Measurements from ENCODE around the gene PYDC1.
"Not testable (repeated sequence)": the region's sequence is repeated elsewhere in the genome, so short reads cannot be mapped to it uniquely, and the experiment has no call there.

PYDC1 gene

GRCh38 chr16:31195861-31196260, 21.1 kb downstream of the PYDC1 start:
- not testable (repeated sequence) for DNase-seq

DNA sequence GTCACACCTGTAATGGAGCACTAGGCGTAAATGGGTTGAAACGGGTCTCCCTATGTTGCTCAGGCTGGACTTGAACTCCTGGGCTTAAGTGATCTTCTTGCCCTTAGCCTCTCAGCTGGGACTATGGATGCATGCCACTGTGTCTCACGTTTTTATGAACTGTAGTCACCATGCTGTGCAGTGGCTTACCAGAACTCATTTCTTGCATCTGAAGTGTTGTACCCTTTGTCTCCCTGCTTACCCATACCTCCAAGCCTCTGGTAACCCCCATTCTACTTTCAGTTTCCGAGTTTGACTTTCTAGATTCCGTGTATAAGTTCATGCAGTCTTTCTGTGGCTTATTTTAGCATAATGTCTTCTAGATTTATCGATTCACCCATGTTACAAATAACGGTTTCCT, 22.0 kb downstream of the PYDC1 start:
- no peak for DNase-seq

GRCh38 chr16:31193874-31194273, 23.1 kb downstream of the PYDC1 start:
- DNase-seq, result no peak

DNA sequence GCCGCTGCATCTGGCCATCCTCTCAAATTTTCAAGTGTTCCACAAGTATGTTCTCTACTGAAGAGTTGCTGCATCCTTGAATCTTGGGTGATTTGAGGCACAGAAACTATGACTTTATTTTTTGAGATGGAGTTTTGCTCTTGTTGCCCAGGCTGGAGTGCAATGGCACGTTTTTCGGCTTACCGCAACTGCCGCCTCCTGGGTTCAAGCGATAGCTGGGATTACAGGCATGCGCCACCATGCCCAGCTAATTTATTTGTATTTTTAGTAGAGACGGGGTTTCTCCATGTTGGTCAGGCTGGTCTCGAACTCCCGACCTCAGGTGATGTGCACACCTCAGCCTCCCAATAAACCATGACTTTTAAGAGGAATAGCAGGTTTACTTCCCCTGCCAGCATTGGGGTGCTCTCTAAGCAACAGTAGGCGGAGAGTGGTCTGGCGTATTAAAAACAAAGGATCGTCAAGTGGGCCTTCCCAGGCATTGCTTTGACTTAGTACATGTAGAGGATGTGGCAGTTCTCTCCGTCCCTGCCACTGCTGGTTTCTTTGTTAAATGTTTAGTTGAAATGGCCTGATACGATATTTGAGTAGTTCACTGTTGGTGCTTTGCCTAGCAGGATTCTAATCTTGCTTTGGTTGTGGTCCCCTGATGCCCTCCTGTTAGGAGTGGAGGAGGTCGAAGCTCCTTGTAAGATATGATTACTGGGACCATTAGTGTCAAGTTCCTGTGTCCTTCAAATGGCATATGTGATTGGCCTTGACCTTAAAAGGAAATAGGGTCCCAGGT, 23.9 kb downstream of the PYDC1 start:
- no peak for DNase-seq

DNA sequence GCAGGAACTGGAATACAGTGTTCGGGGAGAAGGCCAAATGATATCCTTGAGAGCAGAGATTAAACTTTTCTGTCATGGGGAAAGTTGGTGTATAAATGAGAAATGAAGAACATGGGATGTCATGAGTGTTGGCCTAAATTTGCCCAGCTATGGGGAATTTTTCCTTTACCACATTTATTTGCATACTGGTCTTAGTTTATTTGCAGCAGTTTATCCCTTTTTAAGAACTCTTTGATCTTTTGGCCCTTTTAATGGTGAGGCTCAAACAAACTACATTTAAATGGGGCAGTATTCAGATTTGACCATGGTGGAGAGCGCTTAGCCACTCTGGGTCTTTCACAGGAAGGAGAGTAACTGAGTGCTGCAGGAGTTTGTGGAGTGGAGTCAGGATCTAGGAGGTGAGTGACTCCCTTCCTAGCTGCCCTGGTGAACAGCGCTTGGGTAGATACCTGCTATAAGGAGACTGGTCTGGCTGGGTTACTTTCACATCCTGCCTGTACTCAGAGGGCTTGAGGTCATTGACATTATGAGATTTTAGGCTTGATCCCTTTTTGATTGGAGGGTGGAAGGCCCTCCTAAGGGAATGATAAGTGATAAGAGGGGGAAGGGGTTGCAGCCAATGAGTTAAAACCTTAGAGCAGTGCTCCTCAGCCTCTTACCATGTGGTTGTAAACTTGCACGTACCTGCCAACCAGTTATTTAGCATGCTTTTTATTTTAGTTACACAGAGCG, 25.1 kb downstream of the PYDC1 start:
- no peak for DNase-seq

DNA sequence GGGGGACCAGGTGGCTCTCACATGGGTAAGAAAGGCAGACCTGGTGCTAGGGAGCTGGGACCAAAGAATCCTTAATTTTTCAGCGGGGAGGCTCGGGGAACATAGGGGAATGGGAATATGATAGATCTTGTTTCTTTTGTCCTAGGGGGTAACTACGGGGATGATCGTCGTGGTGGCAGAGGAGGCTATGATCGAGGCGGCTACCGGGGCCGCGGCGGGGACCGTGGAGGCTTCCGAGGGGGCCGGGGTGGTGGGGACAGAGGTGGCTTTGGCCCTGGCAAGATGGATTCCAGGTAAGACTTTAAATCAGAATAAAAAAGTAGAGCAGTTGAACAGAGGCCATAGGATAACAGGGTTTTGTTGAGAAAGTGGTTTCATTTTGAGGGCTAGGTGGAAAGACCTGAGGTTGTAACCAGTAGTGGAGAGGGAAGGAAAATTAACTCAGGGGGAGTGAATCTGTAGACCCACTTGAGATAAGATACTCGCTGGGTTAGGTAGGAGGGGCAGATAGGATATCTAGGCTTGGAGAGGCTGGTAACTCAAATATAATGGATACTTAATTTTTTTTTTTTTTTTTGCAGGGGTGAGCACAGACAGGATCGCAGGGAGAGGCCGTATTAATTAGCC, 26.0 kb downstream of the PYDC1 start:
- DNase-seq, result no peak

GRCh38 chr16:31190061-31190460, 26.9 kb downstream of the PYDC1 start:
- no peak for DNase-seq

GRCh38 chr16:31189412-31189778, 27.5 kb downstream of the PYDC1 start:
- no peak for DNase-seq

DNA sequence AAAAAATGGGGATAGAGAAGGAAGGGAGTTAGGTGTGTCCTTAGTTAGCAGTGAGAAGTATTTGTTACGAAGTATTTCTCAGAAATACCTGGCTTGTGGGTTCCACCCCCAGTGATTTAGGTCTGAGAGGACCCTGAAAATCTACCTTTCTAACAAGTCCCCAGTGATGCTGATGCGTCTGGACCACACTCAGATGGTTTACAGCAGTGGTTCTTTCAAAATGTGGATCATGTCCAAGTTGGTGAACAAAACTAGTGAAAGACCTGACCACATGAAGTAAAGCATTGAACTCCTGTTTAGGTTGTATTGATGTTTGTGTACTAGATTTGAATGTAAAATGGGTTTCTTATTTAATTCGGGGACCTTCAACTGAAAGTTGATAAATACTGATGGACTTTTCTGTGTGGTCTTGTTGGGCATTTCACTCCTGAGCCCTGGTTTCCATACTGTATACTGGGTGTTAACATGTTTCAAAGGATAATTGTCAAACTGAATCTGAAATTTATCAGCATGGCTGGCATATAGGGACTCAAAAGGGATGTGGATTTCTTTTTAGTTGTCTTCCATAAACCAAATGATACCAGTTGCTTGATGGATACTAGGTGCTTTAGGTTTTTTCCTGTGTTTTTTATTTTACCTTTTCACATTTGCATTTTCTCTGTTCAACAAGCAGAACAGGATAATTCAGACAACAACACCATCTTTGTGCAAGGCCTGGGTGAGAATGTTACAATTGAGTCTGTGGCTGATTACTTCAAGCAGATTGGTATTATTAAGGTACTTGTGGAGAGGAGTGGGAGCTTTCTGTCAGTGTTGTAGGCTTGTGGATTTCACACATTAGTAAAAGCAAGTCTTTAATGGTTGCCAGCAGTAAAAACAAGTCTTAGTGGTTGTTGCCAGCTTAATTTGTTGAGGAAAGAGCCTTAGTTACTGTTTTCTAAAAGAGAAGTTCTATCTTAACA, 28.2 kb downstream of the PYDC1 start:
- DNase-seq, result no peak

GRCh38 chr16:31187808-31188189, 29.1 kb downstream of the PYDC1 start:
- DNase-seq, result no peak

GRCh38 chr16:31186930-31187807, 29.8 kb downstream of the PYDC1 start:
- no peak for DNase-seq

GRCh38 chr16:31186176-31186575, 30.8 kb downstream of the PYDC1 start:
- DNase-seq, result no peak

DNA sequence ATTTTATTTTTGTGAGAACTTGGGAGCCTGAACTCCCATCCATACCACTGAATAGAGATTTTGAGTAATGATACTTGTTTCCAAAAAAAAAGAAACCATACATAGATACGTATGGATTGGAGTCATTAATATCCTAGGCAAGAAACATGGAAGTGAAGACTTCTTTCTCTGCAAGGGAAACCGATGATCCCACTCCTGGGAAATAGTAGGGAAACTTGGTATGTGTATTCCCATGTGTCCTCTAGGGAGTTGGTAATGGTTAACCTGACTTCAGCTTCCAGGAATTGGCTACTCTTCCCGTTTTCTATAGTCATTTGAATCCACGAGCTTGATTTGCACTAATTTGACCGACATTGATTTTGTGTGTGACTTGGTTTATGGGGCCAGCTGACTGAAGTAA, 31.6 kb downstream of the PYDC1 start:
- no peak for DNase-seq

- DNase-seq, result no peak
Observed at GRCh38 chr16:31184888-31185287, 32.0 kb downstream of the PYDC1 start.

DNA sequence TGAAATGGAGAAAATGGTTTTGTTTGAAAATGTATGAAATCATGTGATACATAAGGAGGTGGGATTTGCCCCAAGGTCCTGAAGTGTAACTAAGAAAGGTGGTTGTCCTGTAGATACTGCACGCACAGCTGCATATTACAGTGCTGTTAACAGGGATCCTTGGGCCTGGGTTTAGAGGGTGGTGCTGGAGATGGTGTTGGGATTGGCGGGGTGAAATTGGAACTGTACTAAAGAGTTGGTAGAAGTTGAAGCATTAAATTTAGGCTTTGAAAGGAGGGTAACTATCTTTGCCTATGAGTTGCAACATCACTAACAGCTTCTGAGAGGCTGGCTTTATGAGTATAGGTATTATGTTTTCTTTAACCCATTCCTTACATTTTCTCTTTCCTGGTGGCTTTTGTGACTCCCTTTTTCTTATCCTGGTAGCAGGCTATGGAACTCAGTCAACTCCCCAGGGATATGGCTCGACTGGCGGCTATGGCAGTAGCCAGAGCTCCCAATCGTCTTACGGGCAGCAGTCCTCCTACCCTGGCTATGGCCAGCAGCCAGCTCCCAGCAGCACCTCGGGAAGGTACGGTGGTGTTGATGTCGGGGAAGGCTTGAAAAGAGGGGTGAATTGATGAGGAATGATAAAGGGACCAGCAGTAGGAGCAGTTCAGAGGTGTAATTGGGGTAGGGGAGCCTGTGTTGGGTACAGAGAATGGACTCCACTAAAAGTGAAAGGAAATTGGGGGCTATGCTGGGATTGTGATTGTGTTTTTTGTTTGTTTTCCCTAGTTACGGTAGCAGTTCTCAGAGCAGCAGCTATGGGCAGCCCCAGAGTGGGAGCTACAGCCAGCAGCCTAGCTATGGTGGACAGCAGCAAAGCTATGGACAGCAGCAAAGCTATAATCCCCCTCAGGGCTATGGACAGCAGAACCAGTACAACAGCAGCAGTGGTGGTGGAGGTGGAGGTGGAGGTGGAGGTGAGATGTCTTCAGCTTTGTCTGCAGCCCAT, 33.2 kb downstream of the PYDC1 start:
- no peak for DNase-seq

DNA sequence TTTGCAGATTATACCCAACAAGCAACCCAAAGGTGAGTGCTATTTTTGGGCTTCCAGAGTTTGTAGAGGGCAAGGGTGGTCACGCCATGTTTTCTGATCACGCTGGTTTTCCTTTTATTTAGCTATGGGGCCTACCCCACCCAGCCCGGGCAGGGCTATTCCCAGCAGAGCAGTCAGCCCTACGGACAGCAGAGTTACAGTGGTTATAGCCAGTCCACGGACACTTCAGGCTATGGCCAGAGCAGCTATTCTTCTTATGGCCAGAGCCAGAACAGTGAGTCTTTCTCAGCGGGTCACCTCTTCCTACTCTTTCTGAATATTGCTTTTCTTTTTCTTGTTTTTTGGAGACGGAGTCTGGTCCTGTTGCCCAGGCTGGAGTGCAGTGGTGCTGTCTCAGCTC, 34.5 kb downstream of the PYDC1 start:
- no peak for DNase-seq

GRCh38 chr16:31181102-31181830, 35.7 kb downstream of the PYDC1 start:
- no peak for DNase-seq

DNA sequence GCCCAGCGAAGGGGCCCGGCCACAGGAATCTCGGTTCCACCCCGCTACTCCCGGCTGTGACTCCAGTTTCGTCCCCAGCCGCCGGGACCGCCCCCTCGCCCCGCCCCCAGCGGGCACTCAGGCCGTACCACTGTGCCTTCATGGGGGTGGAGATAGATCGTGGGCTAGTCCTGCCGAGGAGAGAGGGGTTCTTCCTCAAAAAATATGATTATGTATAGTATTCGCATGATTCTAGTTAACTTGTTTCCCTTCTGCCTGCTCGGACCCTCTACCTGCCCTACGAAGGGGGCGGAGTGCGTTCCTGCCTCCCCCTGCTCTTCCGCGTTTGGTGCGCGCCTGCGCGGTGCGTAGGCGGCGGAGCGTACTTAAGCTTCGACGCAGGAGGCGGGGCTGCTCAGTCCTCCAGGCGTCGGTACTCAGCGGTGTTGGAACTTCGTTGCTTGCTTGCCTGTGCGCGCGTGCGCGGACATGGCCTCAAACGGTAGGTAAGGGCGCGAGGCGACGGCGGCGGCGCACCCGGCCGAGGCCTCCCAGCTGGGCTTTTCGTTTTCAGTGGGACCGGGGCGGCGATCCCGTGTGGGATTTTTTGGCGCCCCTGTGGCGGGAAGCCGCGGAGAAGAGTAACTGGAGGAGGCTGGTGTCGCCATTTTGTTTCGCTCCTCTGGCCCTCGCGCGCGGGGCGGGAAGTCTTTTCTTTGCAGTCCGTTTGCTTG, 37.0 kb downstream of the PYDC1 start, which contains the start of gene FUS:
TSS of gene FUS (plus strand) at position 393 of the 713 bp plus-strand sequence. CDS start at position 469, 76 bp downstream.
- DNase-seq, result peak; percentile 91 to 100

DNA sequence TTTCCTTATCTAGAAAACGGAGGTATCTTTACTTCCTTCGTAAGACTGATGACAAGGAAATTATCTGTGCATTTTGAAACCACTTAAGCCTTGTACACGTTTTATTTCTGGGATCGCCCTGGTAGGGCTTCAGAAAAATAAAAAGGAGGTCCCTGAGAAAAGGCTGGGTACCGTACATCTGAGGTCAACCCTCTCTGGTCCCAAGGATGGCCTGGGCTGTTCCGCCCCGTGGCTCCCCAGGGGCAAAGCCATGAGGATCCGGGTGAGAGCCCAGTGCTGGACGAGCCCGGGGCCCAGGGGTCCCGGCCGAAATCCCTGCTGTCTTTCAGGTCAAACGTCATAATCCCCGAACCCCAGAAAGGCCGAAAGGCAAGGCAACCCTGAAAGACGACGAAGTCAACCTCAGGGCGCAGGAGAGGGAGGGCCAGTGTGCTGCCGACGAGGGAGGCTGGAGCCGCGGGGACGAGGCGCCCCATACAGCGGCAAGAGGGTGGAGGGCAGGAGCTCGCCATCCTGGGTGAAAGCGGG, 37.7 kb downstream of the PYDC1 start:
- DNase-seq, result no peak
